NCI-H1436 treated with DMSO at 0.1 percent for 48 hours (cell line): ENCODE results near the gene SYT13.

Experiments
- DNase-seq: peaks from one replicate; lab custom pipeline; 2025; lab: John Stamatoyannopoulos, UW

SYT13 gene, protein sequence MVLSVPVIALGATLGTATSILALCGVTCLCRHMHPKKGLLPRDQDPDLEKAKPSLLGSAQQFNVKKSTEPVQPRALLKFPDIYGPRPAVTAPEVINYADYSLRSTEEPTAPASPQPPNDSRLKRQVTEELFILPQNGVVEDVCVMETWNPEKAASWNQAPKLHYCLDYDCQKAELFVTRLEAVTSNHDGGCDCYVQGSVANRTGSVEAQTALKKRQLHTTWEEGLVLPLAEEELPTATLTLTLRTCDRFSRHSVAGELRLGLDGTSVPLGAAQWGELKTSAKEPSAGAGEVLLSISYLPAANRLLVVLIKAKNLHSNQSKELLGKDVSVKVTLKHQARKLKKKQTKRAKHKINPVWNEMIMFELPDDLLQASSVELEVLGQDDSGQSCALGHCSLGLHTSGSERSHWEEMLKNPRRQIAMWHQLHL

DNA sequence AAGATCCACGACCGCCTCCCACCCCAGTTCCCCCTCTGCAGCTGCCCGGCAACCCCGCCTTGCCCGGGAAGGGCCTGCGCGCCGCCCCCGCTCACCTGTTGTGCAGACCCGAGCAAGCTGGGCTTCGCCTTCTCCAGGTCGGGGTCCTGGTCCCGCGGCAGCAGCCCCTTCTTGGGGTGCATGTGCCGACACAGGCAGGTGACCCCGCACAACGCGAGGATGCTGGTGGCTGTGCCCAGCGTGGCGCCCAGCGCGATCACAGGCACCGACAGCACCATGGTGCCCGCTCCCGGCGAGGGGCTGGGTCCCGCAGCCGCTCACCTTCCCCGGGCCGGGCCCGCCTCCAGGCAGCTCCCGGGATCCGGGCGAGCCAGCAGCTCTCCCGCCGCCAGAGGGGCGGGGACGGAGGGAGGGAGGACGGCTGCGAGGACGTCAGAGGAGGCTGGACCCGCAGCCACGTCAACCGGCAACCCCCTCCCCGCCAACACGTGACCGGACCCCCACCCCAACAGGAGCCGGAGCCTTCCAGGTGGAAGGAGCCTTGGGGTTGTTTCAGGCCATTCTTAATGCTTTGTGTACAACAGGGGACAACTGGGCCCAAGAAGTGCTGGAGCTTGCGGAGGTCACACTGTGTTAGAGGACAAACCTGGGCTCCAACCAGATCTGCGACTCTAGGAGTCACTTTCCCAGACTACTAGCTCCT is at the start of gene SYT13:
Gene SYT13, minus strand, starts transcription at position 412 of the 703 bp plus-strand sequence. Its CDS starts 134 bp downstream, at position 278.
- DNase-seq, result peak; percentile 20

DNA sequence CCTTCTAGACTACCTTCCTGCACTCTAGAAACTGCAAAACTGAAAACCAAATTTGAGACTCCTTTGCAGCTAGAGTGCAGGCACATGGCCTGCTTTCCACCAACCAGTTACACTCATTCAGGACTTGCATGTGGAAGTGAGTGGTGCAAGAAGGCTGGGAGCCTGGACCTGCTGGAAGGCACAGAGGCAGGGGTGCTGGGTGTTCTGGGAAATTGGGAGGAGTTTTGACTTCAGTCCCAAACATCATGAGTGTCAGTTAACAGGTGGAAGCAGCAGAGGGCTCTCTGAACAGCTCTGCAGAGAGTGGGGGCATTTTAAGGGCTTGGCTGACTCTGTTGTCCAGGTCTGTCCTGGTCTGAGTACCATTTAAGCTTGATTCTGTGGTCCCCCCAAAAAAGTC is 49.3 kb upstream of the SYT13 start:
- no peak for DNase-seq

- DNase-seq, result no peak
Observed at GRCh38 chr11:45334836-45335235, 48.7 kb upstream of the SYT13 start.

DNA sequence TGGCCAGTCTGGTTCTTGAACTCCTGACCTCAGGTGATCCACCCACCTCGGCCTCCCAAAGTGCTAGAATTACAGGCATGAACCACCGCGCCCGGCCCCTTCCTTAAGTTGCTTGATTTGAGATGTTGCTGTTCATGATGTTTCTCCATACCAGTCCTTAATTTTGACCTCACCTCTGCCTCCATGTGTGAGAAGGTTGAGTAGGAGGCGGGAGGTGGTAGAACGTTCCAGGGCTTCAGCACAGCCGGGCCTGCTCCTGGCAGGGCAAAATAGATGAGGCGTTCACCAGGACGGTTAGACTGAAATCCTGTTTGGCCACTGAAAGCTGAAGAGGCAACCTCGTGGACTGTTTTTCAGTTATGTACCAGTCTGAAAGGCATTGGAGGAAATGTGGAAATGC is 48.3 kb upstream of the SYT13 start:
- DNase-seq, result no peak

- DNase-seq, result no peak
Observed at GRCh38 chr11:45333001-45333971, 47.1 kb upstream of the SYT13 start.

GRCh38 chr11:45332276-45332934 is 46.3 kb upstream of the SYT13 start:
- no peak for DNase-seq

GRCh38 chr11:45331839-45332238 is 45.7 kb upstream of the SYT13 start:
- no peak for DNase-seq

- DNase-seq, result no peak
Observed at GRCh38 chr11:45328726-45329125, 42.6 kb upstream of the SYT13 start.

DNA sequence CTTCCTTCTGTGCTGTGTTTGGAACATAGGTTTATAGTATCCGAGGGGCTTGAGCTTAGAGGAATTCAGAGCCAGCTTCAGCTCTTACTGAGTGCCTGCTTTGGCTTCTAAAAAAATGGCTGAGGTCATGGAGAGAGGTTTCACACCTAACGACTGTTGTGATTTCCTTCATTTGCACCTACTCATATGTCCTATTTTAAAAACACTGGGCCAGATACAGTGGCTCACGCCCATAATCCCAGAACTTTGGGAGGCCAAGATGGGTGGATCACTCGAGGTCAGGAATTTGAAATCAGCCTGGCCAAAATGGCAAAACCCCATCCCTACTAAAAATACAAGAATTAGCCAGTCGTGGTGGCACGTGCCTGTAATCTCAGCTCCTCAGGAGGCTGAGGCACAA is 38.3 kb upstream of the SYT13 start:
- DNase-seq, result no peak

- DNase-seq, result no peak
Observed at GRCh38 chr11:45323601-45324249, 37.6 kb upstream of the SYT13 start.

DNA sequence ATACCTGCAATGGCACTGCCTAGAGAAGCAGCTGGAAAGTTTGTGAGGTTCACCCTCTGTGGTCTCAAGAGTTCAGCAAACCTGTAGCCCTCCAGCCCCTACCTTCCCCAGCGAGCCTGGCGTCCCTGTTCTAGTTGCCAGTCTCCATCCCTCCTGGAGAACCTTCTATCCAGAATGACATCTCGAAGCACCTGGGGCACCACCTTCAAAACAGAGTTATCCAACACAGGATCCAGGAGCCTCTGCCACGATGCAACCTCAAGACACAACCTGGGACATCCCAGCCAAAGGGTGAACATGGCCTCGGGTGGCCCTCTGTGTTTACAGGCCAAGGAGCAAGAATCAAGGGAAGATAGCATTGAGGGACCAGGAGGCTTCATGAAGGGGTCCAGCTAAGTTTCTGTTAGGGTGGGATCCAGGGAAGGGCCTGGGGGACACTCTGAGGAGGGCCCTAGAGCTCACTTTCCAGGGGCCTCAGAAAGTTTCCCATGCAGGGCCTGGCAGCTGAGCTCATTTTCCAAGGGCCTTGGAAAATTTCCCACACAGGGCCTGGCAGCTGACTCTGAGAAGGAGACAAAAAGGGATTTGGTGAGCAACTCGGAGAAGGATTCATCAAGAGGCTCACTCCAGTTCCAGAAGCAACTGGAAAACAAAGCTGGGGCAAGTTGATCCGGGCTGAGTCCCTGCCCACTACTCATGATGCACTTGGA is 36.9 kb upstream of the SYT13 start:
- no peak for DNase-seq

DNA sequence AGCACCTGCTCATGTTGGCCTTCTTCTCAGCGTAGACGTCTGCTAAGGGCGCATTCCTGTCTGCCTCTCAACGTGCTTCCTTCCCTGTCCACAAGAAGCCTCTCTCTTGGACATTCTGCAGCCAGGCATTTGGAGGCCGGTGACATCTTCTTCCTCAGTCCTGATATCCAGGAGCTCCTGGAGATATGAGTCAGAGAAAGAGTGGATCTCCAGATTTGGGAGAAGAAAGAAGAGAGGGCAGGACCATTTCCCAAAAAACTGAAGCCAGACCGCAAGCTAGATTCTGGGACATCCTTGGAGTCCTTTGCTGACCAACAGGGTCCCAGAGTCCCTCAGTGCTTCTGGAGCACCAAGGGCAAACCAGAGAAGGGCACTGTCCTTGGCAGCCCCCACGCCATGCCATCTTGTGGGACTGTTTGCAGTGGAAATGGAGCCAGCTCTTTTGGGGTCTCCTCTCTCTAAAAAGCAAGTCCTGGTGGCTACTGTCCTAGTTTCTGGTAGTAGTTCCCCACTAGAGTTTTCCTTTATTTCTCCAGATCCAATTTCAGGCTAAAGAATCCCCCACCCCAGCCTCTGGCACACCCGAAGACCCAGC is 36.1 kb upstream of the SYT13 start:
- no peak for DNase-seq

- DNase-seq, result no peak
Observed at GRCh38 chr11:45321669-45322068, 35.5 kb upstream of the SYT13 start.

GRCh38 chr11:45321031-45321595 is 35.0 kb upstream of the SYT13 start:
- DNase-seq, result no peak

- DNase-seq, result no peak
Observed at GRCh38 chr11:45320371-45320770, 34.2 kb upstream of the SYT13 start.

DNA sequence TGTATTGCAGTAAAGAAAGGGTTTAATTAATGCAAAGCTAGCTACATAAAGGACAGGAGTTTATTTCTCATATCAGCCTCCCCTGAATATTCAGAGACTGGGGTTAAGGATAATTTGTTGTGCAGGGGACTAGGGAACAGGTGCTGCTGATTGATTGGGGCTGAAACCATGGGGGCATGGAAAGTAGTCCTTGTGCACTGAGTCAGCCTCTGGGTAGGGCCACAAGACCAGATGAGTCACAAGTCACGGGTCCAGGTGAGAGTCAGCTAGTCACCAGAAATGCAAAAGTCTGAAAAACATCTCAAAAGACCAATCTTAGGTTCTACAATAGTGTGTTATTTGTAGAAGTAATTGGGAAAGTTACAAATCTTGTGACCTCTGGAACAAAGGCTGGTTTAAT is 32.9 kb upstream of the SYT13 start:
- DNase-seq, result no peak

DNA sequence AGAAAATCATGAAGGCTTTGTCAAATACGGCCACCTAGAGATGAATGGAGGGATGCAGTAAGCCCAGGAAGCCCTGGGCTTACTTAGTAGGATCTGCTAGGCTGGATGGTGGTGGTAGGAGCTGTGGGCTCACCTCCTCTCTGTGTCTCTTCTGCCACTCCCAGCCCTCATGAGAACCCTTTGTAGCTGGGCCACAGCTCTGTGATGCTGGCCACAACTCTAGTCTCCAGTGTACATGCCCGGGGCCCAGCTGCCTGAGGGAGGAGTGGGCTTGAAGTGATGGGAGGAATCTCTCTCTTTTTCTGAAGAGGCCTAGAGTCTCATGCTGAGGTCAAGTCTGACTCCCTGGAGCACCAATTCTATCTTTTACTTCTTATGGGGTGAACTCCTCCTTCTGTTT is 32.4 kb upstream of the SYT13 start:
- DNase-seq, result no peak

DNA sequence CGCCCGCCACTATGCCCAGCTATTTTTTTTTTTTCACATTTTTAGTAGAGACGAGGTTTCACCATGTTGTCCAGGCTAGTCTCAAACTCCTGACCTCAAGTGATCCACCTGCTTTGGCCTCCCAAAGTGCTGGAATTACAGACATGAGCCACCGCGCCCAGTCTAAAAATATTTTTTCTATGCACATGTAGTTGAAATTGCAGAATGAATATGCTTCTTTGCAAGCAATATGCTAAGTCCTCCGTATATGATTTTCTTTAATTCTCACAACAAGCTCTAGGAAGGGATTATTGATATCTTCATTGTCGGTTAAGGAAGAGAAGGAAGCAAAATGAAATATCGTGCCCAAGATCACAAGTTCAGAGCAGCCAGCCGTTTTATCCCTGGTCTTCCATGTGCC is 30.1 kb upstream of the SYT13 start:
- DNase-seq, result no peak

DNA sequence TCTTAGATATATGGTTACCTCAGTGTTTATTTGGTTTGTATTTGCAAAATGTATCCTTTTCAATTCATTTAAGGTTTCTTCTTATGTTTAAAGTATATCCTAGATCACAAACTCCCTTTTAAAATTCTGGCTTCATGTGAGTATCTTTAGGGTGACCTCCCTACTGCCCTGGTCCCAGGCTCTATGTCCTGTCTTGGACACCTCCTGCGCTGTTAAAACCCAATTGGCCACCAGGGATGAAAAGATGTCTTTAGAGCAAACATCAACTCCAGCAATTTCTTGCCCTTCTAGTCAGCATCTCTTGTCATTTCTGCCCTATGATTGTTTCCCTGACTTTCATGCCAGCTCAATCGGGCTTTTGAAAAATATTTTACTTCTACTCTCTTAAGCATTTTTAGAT is 28.8 kb upstream of the SYT13 start:
- no peak for DNase-seq
